Right lobe of liver (tissue), 4 donors: Measurements from ENCODE around the gene CYB5RL.

Source experiments
- POLR2A ChIP-seq: fragments of 450-650 bp; IDR thresholded peaks from one replicate; pipeline ENCODE4 v1.6.1; 2017; ENCODE audit warnings: antibody characterized with exemption, mild to moderate bottlenecking
- TF ChIP-seq, protein P1 (sequence below), 4 donors: fragments of 200-600 bp in 3 of 4; fragments of 450-650 bp in 1 of 4; IDR thresholded peaks; one replicate each; pipeline versions ENCODE4 v1.5.1 to v1.8.0; 2016 to 2022; ENCODE audit warnings: antibody characterized with exemption in 4 of 4, mild to moderate bottlenecking in 2 of 4
- donor health status: DM: no; HTN: no; CAD: no.
- donor health status: DM: no; HTN: no; CAD: no.
- donor health status: DM: no; HTN: yes; CAD: no.

DNA sequence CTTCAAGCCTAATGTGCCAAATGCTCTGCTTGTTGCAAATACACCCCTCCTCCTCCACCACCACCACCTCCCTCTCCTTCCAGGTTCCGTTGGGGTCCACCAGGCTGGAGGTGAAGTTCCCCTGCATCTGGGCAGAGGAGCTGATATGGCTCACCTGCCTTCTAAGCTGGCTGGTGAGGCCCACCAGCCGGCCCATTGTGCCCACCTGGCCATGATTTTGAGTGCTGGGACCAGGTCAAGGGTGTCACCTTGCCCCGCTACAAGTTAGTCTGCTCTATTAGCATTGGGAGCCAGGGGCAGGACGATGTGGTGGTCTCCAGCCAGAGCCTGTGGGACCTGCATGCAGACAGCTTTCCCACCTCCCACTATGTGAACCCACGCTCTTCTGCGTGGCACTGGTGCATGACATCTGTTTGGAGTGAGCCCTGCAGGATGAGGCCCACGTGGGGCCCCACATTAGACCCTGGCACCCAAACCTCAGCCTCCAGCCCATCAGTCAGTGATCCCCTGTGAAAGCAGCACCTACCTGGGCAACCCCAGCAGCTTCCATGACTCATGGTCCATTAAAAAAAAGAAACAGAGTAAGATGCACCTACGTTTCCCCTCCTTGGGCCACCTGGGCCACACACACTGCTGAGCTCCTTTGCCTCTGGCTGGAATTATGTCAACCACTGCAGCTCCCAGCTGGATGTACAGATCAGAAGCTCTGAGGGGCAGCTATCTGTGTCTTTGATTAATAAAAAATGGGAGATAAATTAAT, 31.4 kb downstream of the CYB5RL start:
- TF ChIP-seq, protein P1, sequence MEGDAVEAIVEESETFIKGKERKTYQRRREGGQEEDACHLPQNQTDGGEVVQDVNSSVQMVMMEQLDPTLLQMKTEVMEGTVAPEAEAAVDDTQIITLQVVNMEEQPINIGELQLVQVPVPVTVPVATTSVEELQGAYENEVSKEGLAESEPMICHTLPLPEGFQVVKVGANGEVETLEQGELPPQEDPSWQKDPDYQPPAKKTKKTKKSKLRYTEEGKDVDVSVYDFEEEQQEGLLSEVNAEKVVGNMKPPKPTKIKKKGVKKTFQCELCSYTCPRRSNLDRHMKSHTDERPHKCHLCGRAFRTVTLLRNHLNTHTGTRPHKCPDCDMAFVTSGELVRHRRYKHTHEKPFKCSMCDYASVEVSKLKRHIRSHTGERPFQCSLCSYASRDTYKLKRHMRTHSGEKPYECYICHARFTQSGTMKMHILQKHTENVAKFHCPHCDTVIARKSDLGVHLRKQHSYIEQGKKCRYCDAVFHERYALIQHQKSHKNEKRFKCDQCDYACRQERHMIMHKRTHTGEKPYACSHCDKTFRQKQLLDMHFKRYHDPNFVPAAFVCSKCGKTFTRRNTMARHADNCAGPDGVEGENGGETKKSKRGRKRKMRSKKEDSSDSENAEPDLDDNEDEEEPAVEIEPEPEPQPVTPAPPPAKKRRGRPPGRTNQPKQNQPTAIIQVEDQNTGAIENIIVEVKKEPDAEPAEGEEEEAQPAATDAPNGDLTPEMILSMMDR (IDR thresholded peaks at IDR 0.05): no peak
- no peak for TF ChIP-seq POLR2A
